Testis (tissue), 3 donors: ENCODE results near the gene ARHGAP26. TPM values are rescaled to one million over a fixed set of nuclear protein-coding genes. Genes with fewer than 3 reads are reported as not detected.

Experiments
- DNase-seq: peaks from one replicate; pipeline ENCODE4 v3.0.0-alpha.2; 2019
- H3K27ac ChIP-seq, 2 donors: fragments of 200-600 bp; sonication (generic); one replicate each; pipeline ENCODE4 v1.5.1; 2019
- H3K27me3 ChIP-seq: fragments of 200-600 bp; sonication (generic); one replicate; pipeline ENCODE4 v1.5.1; 2019
- H3K36me3 ChIP-seq: fragments of 200-600 bp; sonication (generic); one replicate; pipeline ENCODE4 v1.5.1; 2017; ENCODE audit warnings: low read depth; ENCODE audit errors: missing control alignments
- H3K4me1 ChIP-seq: fragments of 200-600 bp; sonication (generic); one replicate; pipeline ENCODE4 v1.5.1; 2019
- H3K4me3 ChIP-seq, 2 donors: fragments of 200-600 bp; sonication (generic); one replicate each; pipeline ENCODE4 v1.5.1; 2017 to 2019
- H3K9me3 ChIP-seq: fragments of 200-600 bp; sonication (generic); one replicate; pipeline ENCODE4 v1.5.1; 2017
- POLR2A ChIP-seq: fragments of 450-650 bp; IDR thresholded peaks from one replicate; pipeline ENCODE4 v1.6.1; 2017; ENCODE audit warnings: antibody characterized with exemption, mild to moderate bottlenecking, moderate library complexity
- WGBS, 2 donors: methylation state at CpG; one replicate each; pipeline ENCODE4 v1.1.5; 2018; 5-methylcytosine and 5-hydroxymethylcytosine counted together
- intact Hi-C: fragments of 100-400 bp; cut with DNase I; formaldehyde crosslinking; loops from one replicate; pipeline ENCODE4 v1.15.1; 2023; ENCODE audit warnings: low total_unique reads
- polyA plus RNA-seq: library from polyadenylated mRNA; stranded (reverse); fragments of 350-450 nt; fragmentation: Illumina TruSeq; extraction: RNeasy Lipid Tissue Mini Kit (QIAGEN cat#74804); gene quantifications from one replicate; pipeline ENCODE4 v1.2.3, GENCODE V29; 2014; ENCODE audit warnings: low read depth, low replicate concordance; ENCODE audit not compliant: insufficient read depth
- total RNA-seq, 2 donors: library from RNA; depleted of rRNA; stranded (reverse); fragments of >200 nt; gene quantifications; one replicate each; pipeline ENCODE4 v1.2.3, GENCODE V29; 2016
- TF ChIP-seq, protein P1 (sequence below), 3 experiments: fragments of 450-650 bp in 2 of 3; fragments of 200-600 bp in 1 of 3; sonication (generic) in 1 of 3; IDR thresholded peaks; one replicate each; pipeline ENCODE4 v1.5.1; 2016 to 2019; ENCODE audit warnings: antibody characterized with exemption in 3 of 3, mild to moderate bottlenecking in 2 of 3, moderate library complexity in 1 of 3

Gene ARHGAP26
- total and polyA plus RNA-seq, 3 donors from 2014 or later = 33.8 to 98.7 (median 95.7) TPM

DNA sequence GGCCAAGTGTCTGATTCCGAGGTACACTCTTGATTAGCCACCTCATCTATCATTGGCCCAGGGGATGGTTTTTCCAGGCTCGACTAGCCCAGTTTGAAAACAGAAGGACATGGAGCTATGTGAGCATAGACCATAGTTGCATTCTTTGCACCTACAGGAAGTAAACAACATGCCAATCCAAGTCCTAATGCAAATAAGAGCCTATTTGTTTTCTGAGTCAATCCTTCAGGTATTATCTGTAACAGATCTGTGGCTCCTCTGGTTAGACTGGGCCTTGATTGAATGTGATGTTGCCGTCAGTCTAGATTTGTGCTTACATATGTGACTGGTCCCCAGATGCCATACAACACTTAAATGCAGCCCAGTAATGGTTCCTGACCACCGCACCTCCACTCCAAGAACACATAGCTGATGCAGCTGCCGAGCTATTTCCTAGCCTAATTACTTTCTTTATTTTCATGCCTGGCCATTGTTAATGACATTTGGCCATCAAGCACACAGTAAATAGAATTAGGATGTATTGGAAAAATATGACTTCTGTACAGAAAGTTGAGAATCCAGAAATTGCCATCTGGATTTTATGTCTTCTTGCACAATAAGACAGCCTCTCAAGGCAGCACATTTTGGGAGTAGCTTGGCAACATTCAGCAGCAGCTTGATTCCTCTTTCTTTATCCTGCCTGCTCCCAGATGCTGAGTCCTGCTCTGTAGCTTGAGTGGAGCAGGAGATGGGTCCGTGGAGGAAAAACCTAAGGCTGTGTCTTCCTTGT lies 29.5 kb upstream of the ARHGAP26 start:
- no peak overlapping the region for H3K4me3 ChIP-seq
- peaks cover 5% of the 10 kb centered on the region for H3K4me1 ChIP-seq
- intact Hi-C loops = no loop called here
- no peaks in the 10 kb centered on the region for H3K9me3 ChIP-seq
- H3K36me3 ChIP-seq = no peaks in the 10 kb centered on the region
- no peak overlapping the region for H3K27ac ChIP-seq
- no peak for DNase-seq
- TF ChIP-seq, protein P1, sequence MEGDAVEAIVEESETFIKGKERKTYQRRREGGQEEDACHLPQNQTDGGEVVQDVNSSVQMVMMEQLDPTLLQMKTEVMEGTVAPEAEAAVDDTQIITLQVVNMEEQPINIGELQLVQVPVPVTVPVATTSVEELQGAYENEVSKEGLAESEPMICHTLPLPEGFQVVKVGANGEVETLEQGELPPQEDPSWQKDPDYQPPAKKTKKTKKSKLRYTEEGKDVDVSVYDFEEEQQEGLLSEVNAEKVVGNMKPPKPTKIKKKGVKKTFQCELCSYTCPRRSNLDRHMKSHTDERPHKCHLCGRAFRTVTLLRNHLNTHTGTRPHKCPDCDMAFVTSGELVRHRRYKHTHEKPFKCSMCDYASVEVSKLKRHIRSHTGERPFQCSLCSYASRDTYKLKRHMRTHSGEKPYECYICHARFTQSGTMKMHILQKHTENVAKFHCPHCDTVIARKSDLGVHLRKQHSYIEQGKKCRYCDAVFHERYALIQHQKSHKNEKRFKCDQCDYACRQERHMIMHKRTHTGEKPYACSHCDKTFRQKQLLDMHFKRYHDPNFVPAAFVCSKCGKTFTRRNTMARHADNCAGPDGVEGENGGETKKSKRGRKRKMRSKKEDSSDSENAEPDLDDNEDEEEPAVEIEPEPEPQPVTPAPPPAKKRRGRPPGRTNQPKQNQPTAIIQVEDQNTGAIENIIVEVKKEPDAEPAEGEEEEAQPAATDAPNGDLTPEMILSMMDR (IDR thresholded peaks at IDR 0.05) = no peak
- TF ChIP-seq POLR2A = no peak
- H3K27me3 ChIP-seq = no peaks in the 10 kb centered on the region
- WGBS, 2 donors = 84 to 88% methylated on average over 6 of the region's 6 CpGs

DNA sequence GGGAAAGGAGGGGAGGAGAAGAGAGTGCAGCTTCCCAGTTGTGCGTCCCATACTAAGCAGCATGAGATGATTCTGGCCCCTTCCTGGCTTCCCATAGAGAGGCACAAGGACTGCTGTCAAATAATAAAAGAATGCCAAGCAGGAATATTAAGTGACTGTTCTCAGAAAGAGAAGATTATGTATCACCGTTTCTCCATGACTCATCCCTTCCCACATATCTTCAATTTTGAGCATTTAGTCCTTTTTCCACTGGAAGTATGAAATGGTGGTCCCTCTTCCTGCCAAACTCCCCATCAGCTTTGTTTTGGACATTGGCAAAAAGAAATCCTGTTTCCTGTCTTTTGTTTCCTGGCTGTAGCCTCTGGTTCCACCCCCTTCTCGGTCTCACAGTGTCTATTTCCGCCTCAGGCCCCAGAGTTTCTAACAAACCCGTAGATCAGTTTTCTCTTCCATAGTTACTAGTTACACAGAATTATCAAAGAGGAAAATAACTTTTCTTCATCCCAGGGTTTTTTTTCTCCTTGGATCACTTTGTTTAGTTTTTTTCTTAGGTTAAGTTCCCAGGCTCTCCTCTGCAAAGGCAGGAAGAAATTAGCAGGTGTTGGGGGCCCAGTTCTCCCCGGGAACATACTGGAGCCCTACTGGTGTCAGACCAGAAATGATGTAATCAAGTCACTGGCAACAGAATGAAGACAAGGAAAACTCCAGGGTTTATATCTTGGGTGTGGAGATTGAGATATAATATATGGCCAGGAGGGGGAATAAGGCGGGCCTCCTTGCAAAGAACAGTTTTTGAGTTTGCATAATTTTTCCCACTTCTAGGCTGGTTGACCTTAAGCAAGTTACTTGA lies 26.4 kb upstream of the ARHGAP26 start:
- H3K9me3 ChIP-seq = no peaks in the 10 kb centered on the region
- H3K27ac ChIP-seq = peak overlapping the region in 1 of 2 donors; percentile 49
- no peaks in the 10 kb centered on the region for H3K27me3 ChIP-seq
- no peak overlapping the region for H3K4me3 ChIP-seq
- WGBS, 2 donors = 55 to 60% methylated on average over 7 of the region's 7 CpGs
- TF ChIP-seq, protein P1 (IDR thresholded peaks at IDR 0.05) = no peak
- TF ChIP-seq POLR2A = no peak
- H3K4me1 ChIP-seq = peaks cover 5% of the 10 kb centered on the region
- intact Hi-C loops = no loop called here
- H3K36me3 ChIP-seq = no peaks in the 10 kb centered on the region
- no peak for DNase-seq

DNA sequence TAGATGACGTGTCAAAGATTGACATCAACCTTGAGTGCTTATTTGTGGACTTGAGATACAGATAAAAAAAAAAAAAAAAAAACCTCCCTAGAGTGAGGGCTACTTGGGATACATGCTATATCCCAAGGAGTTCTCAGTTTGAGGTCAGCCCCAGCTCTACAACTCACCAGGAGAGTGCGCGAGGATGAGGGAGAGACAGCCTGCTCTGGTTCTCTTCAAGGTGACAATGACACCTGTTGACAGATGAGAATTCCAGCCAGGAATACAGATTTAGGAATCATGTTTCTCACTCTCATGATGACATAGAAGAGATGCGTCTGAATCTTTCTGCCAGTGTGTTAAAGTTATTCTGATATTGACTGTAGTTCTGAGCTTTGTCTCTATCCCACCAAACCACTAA lies 24.9 kb upstream of the ARHGAP26 start:
- TF ChIP-seq, protein P1 (IDR thresholded peaks at IDR 0.05) = no peak
- no peak for TF ChIP-seq POLR2A
- H3K36me3 ChIP-seq = no peaks in the 10 kb centered on the region
- no peak overlapping the region for H3K4me3 ChIP-seq
- peaks cover 5% of the 10 kb centered on the region for H3K4me1 ChIP-seq
- no peak overlapping the region for H3K27ac ChIP-seq
- H3K9me3 ChIP-seq = no peaks in the 10 kb centered on the region
- no peaks in the 10 kb centered on the region for H3K27me3 ChIP-seq
- 94 to 98% methylated on average over 4 of the region's 4 CpGs for WGBS, 2 donors
- DNase-seq = no peak
- intact Hi-C loops = no loop called here

DNA sequence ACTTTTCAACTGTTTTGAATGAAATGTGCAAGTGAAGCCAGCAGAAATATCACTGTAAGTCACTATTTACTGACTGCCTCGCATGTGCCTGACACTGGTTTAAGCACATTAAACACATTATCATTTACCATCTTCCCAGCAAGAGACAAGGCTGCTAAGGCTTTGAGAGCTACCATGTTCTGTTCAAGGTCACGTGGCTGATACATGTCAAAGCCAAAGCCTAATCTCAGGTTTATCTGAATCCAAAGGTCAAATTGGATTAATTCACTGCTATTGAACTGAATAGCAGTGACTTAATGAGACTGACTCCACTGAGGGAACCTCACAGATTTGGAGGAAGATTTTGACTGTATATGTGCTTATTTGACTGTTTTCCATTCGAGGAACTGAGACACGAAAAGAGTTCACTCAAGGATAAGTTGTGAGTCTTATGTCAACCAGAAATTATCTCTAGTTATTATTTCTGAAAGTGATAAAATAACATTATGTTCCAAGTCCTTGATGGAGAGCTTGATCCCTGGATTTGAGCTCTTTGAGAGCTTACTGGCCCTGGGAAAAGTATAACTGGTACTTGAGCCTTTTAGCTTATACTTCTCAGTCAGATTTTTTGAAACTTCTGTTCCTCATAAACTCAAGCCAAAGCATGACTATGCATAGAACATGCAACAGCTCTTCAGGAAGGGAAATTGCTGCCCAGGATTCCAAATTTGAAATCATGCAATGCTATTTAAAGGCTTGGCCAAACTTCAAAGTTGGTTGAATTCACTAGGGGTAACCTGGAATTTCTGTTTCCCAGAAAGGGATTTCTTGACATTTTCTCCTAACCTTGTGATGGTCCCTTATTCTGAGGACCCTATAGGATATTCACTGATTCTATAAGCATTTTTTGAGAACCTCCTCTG lies 23.4 kb upstream of the ARHGAP26 start:
- H3K4me3 ChIP-seq = no peak overlapping the region
- H3K4me1 ChIP-seq = peaks cover 5% of the 10 kb centered on the region
- H3K27ac ChIP-seq = no peak overlapping the region
- TF ChIP-seq, protein P1 (IDR thresholded peaks at IDR 0.05) = no peak
- no peak for TF ChIP-seq POLR2A
- H3K36me3 ChIP-seq = no peaks in the 10 kb centered on the region
- DNase-seq = no peak
- intact Hi-C loops = no loop called here
- H3K27me3 ChIP-seq = no peaks in the 10 kb centered on the region
- H3K9me3 ChIP-seq = no peaks in the 10 kb centered on the region
- WGBS, 2 donors = 52 to 56% methylated on average over 4 of the region's 4 CpGs
